DND-41 (cell line): ENCODE results near the gene ANKHD1.

Experiments used
- EZH2 ChIP-seq: IDR thresholded peaks from 3 replicates; pipeline ENCODE4 v1.6.1; 2012; ENCODE audit warnings: borderline replicate concordance, low read depth, mild to moderate bottlenecking, moderate library complexity, low read length, inconsistent platforms; ENCODE audit not compliant: severe bottlenecking
- TF ChIP-seq, protein P1 (sequence below): IDR thresholded peaks from 2 replicates; pipeline ENCODE4 v1.5.1; 2012; ENCODE audit warnings: borderline replicate concordance, low read length, moderate library complexity, mild to moderate bottlenecking; ENCODE audit not compliant: poor library complexity, severe bottlenecking; ENCODE audit errors: extremely low read depth

DNA sequence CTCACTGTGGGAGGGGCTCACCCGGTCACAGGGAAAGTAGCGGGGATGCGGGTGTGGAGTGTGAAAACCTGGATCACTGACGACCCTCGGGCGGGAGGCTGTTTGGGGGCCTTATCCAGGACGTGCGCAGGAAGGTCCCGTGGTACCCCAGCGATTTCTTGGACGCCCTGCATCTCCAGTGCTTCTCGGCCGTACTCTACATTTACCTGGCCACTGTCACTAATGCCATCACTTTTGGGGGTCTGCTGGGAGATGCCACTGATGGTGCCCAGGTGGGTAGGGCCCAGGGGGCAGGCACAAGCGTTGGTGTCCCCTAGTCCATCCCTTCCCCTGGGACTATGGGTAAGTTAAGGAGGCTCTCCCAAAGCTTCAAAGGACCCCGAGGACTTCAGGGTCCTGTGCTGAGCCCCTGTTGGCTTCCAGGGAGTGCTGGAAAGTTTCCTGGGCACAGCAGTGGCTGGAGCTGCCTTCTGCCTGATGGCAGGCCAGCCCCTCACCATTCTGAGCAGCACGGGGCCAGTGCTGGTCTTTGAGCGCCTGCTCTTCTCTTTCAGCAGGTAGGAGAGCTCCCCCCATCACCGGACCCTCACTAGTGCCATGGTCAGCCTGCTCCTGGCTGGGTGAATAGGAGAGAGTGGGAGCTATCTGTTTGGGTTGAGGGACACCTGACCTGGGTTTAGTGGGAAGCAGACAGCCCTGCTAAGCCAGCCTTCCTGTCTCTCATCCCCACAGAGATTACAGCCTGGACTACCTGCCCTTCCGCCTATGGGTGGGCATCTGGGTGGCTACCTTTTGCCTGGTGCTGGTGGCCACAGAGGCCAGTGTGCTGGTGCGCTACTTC, 37.8 kb upstream of the ANKHD1 start:
- TF ChIP-seq, protein P1, sequence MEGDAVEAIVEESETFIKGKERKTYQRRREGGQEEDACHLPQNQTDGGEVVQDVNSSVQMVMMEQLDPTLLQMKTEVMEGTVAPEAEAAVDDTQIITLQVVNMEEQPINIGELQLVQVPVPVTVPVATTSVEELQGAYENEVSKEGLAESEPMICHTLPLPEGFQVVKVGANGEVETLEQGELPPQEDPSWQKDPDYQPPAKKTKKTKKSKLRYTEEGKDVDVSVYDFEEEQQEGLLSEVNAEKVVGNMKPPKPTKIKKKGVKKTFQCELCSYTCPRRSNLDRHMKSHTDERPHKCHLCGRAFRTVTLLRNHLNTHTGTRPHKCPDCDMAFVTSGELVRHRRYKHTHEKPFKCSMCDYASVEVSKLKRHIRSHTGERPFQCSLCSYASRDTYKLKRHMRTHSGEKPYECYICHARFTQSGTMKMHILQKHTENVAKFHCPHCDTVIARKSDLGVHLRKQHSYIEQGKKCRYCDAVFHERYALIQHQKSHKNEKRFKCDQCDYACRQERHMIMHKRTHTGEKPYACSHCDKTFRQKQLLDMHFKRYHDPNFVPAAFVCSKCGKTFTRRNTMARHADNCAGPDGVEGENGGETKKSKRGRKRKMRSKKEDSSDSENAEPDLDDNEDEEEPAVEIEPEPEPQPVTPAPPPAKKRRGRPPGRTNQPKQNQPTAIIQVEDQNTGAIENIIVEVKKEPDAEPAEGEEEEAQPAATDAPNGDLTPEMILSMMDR, result no peak
- TF ChIP-seq EZH2, result no peak
